ENCODE measurements around the gene RELL2.

GRCh38 chr5:141674747-141675146 lies 38.0 kb downstream of the RELL2 start:
- TF ChIP-seq, protein P1, sequence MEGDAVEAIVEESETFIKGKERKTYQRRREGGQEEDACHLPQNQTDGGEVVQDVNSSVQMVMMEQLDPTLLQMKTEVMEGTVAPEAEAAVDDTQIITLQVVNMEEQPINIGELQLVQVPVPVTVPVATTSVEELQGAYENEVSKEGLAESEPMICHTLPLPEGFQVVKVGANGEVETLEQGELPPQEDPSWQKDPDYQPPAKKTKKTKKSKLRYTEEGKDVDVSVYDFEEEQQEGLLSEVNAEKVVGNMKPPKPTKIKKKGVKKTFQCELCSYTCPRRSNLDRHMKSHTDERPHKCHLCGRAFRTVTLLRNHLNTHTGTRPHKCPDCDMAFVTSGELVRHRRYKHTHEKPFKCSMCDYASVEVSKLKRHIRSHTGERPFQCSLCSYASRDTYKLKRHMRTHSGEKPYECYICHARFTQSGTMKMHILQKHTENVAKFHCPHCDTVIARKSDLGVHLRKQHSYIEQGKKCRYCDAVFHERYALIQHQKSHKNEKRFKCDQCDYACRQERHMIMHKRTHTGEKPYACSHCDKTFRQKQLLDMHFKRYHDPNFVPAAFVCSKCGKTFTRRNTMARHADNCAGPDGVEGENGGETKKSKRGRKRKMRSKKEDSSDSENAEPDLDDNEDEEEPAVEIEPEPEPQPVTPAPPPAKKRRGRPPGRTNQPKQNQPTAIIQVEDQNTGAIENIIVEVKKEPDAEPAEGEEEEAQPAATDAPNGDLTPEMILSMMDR (conservative IDR thresholded peaks at IDR 0.05 in 1 of 2, IDR thresholded peaks at IDR 0.05 in 1 of 2; ENCODE audit: extremely low read depth in 1 of 2, insufficient read depth in 1 of 2, low read depth in 1 of 2, low read length in 2 of 2), result no peak
- TF ChIP-seq EZH2 (IDR thresholded peaks at IDR 0.05; ENCODE audit: borderline replicate concordance, low read length), result no peak
